NCI-H82 treated with DMSO at 0.1 percent for 48 hours (cell line): ENCODE data around the gene TVP23A.
"Not testable (repeated sequence)": the region's sequence is repeated elsewhere in the genome, so short reads cannot be mapped to it uniquely, and the experiment has no call there.

Experiments used
- DNase-seq: peaks from one replicate; lab custom pipeline; 2025; ENCODE audit not compliant: unreplicated experiment; lab: John Stamatoyannopoulos, UW

TVP23A gene

GRCh38 chr16:10836174-10836853 is 17.7 kb upstream of the TVP23A start:
- no peak for DNase-seq

GRCh38 chr16:10835281-10835931 is 16.8 kb upstream of the TVP23A start:
- no peak for DNase-seq

- no peak for DNase-seq
These were observed 16.2 kb upstream of the TVP23A start for GRCh38 chr16:10834766-10835165.

- no peak for DNase-seq
These were observed 15.5 kb upstream of the TVP23A start for GRCh38 chr16:10834130-10834529.

- no peak for DNase-seq
These were observed 14.7 kb upstream of the TVP23A start for GRCh38 chr16:10833271-10833670.

- DNase-seq: no peak
These were observed 13.6 kb upstream of the TVP23A start for GRCh38 chr16:10831894-10832886.

GRCh38 chr16:10830240-10830639 is 11.6 kb upstream of the TVP23A start:
- DNase-seq: not testable (repeated sequence)

- not testable (repeated sequence) for DNase-seq
These were observed 10.9 kb upstream of the TVP23A start for GRCh38 chr16:10829390-10830098.

GRCh38 chr16:10828851-10829366 is 10.3 kb upstream of the TVP23A start:
- no peak for DNase-seq

- no peak for DNase-seq
These were observed 9.2 kb upstream of the TVP23A start for GRCh38 chr16:10827691-10828341.

GRCh38 chr16:10824111-10824893 is 5.7 kb upstream of the TVP23A start:
- DNase-seq: no peak

GRCh38 chr16:10822702-10823101 is 4.1 kb upstream of the TVP23A start:
- DNase-seq: no peak

GRCh38 chr16:10820546-10820945 is 2.0 kb upstream of the TVP23A start:
- no peak for DNase-seq

- DNase-seq: no peak
These were observed 1.1 kb downstream of the TVP23A start for GRCh38 chr16:10817514-10817913.

GRCh38 chr16:10813099-10813455 is 5.5 kb downstream of the TVP23A start:
- no peak for DNase-seq

- no peak for DNase-seq
These were observed 6.1 kb downstream of the TVP23A start for GRCh38 chr16:10812312-10813098.

GRCh38 chr16:10809706-10810105 is 8.9 kb downstream of the TVP23A start:
- no peak for DNase-seq

- DNase-seq: no peak
These were observed 9.7 kb downstream of the TVP23A start for GRCh38 chr16:10808850-10809249.

GRCh38 chr16:10808218-10808617 is 10.4 kb downstream of the TVP23A start:
- no peak for DNase-seq
